GM12875 (cell line): Measurements from ENCODE around the gene TECTB.

Experiments used
- H3K4me3 ChIP-seq: one replicate; pipeline ENCODE4 v1.5.1; 2011; ENCODE audit warnings: low read depth, low read length, control low read depth
- CTCF ChIP-seq: IDR thresholded peaks from 2 replicates; pipeline ENCODE4 v1.5.1; 2011; ENCODE audit warnings: low read depth, mild to moderate bottlenecking, control low read depth, inconsistent platforms, low read length, moderate library complexity, borderline replicate concordance; ENCODE audit not compliant: insufficient read depth

Gene TECTB

GRCh38 chr10:112352044-112352443 is 68.8 kb downstream of the TECTB start:
- TF ChIP-seq CTCF = no peak
- H3K4me3 ChIP-seq = no peak overlapping the region

- no peak overlapping the region for H3K4me3 ChIP-seq
- TF ChIP-seq CTCF = no peak
Measured at GRCh38 chr10:112353046-112353445, 69.8 kb downstream of the TECTB start.
